RCC 7860 (cell line): Measurements from ENCODE around the gene PFDN4.

ENCODE experiments used
- DNase-seq: peaks from one replicate; pipeline ENCODE4 v3.0.0-alpha.2; 2015; ENCODE audit warnings: low spot score
- FAIRE-seq: peaks from 2 replicates; lab custom pipeline; 2012; peaks lifted over from hg19 to GRCh38; lab: Jason Lieb, UNC

Gene PFDN4

GRCh38 chr20:54173653-54174456, 34.0 kb upstream of the PFDN4 start, which contains the start of gene CYP24A1:
CYP24A1 (minus strand) TSS chr20:54173986; CDS start chr20:54173579, 407 bp downstream.
- FAIRE-seq = no peak

GRCh38 chr20:54174457-54175175, 33.3 kb upstream of the PFDN4 start:
- no peak for DNase-seq
- no peak for FAIRE-seq

More at GRCh38 chr20:54173653-54174456, 34.0 kb upstream of the PFDN4 start, which contains the start of gene CYP24A1:
- no peak for DNase-seq

DNA sequence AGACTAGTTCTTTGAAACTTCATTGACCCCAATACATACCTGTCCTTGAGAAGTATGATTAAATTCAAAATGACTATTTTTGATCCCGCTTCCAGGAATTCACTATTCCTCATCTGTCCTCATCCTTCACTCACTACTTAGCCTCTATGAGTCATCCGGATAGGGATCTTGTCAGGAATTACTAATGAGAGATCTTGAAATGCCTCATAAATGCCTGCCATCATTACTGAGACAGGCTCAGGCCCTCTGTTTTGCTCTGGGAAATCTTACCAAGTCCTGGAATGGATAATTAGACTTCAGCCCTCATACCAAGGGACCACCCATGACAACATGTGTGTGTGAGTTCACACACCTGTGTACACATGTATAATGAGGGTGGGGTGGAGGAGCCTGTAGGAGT, 31.3 kb upstream of the PFDN4 start:
- FAIRE-seq = peak; percentile 83
- peak; percentile 57 for DNase-seq

- no peak for FAIRE-seq
- DNase-seq = no peak
These were observed 30.5 kb upstream of the PFDN4 start for GRCh38 chr20:54177378-54177777.

DNA sequence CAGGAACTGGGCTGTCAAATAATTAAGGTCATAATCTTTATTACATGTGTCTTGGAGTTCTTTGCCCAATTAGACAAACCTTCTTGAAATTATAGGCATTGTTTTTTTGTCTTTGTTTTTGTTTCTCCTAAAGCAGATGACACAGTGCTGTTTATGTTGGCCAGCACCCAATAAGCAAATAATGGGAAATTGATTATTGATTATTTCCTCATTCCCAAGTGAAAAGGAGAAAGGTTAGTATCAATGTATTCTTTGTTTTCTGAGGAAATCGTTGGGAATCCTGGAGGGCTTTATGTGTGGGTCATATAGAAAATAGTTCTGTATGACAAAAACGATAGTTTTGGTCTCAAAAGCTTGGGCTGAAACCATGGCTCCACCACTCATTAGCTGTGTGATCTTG, 29.6 kb upstream of the PFDN4 start:
- FAIRE-seq = no peak
- no peak for DNase-seq

DNA sequence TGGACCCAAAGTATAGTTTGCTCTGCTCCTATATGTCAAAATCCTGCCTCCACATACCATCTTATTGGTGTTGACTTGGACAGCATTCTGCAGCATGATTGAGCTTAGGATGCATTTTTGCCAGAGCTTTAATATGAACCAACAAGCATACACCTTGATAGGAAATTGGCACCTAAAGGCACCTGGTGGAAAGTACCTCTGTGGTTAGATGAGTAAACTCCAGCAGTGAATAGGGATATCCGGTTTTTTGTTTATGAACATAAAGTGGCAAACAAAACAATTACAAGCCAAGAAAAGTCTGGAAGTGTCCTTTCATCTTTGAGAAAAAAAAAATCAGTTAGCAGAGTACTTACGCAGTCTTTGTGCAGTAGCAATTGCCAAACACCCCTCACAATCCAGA, 27.9 kb upstream of the PFDN4 start:
- FAIRE-seq (no peak), DNase-seq (no peak)

DNA sequence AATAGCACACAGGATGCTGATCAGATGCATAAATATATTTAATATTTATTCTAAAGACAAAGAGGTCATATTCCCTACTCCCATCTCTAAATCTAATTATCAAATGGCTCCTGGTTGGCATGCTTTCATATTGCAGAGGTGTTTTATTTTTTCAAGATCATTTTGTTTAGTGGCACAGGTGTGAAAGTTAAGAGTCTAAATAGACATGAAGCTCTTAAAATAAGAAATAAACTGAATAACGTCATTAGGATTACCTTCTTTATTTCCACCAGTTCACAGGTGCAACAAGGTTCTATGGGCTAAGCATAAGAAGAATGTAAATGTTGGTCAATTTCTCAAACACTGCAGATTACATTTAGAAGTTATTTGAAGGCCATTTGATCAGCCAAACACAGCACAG, 27.0 kb upstream of the PFDN4 start:
- FAIRE-seq = no peak
- DNase-seq = no peak

DNA sequence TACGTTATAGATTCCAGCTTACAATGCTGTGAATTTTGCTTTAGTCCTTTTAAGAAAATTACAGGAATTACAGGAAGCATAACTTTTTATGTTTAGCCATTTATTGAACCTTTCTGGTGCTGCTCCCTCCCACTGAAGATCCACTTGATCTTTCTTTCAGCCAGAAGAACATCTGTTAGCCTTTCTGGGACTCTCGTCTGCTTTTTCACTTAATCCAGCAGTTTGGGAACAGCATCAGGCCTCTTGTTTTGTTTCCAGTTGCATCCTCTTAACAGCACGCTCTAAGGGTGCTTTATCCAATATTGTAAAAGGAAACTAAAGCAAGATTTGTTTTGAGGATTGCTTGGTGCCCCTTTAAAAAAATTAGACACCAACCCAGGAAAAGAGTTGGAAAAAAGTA, 23.8 kb upstream of the PFDN4 start:
- DNase-seq = no peak
- no peak for FAIRE-seq

DNA sequence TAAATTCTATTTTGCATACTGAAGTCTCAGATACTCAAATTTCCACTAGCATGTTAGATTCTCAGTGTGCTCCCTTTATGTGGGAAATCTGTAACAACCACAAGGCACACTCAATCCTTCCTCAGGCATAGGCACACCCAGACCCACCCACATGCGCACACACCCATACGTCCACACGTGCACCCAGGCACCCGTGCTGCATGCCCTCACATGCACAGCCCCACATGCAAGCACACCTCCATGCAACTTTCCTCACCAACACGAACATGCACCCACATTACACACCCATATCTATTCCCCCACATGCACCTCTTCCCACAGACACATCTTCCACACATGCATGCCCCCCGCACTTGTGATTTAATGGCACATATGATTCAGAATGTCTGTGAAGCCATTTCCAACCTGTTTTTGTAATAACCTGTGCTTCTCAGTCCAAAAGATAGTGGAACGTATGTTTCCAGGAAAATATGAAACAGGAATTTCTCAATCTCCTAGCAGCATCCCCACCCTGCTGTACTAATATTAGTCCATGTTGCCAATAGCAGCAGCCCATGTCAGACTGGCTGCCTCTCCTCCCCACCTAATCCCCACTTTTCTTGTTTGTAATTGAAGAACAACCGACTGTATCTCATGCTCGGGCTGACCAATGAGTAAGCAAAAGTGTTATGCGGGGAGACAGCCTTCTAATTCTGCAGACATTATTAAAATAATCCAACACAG, 22.8 kb upstream of the PFDN4 start:
- no peak for FAIRE-seq
- DNase-seq = no peak

- FAIRE-seq = no peak
- no peak for DNase-seq
These were observed 19.6 kb upstream of the PFDN4 start for GRCh38 chr20:54188132-54188849.

- FAIRE-seq = no peak
- no peak for DNase-seq
These were observed 18.3 kb upstream of the PFDN4 start for GRCh38 chr20:54189630-54190029.

GRCh38 chr20:54190217-54190616, 17.7 kb upstream of the PFDN4 start:
- FAIRE-seq (no peak), DNase-seq (no peak)

GRCh38 chr20:54193817-54194216, 14.1 kb upstream of the PFDN4 start:
- DNase-seq (no peak), FAIRE-seq (no peak)

GRCh38 chr20:54194724-54195438, 13.0 kb upstream of the PFDN4 start:
- DNase-seq (peak; percentile 98), FAIRE-seq (peak; percentile 96)

DNA sequence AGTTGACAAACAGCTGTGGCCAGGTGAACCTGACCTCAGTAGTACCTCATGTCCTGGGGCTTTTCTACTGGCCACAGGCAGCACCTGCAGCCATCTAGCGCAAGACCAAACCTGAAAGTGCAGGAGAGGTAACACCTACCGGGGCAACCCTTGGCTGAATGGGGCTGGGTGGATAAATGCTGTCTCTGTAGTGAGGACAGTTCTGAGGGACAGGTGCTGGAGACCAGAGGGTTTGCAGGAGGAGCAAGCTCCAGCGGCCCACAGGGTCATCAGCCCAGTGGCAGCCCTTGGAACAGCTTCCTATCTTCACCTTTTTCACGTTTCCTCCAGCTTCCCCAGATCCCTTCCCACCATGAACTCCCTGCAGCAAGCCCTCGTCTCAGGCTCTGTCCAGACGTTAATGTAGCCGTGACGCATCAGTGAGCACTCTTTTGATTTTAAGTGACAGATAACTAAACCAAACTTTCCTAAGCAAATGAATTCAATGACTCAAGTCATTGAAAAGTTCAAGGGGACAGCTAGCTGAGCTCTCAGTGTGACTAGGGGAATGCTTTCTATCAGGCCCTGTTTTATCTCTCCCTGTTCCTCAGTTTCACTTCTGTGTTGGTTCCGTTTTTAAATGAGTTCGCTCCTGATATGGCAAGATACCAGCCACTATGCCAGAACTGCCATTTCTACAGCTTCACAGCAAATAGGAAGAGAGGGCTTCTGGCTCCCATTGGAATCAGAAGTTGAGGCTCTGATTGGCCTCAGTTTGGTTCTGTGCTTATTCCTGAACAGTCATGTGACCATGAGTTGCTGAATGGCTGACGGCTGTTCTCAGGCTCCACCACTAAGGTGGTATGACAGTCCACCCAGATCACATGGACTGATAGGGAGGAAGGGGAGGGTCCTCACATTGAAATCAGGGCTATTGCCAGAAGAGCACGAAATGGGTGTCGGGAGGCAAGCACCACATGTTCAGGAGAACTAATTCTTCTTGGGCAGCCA, 12.1 kb upstream of the PFDN4 start:
- DNase-seq = peak; percentile 69
- peak; percentile 85 for FAIRE-seq

DNA sequence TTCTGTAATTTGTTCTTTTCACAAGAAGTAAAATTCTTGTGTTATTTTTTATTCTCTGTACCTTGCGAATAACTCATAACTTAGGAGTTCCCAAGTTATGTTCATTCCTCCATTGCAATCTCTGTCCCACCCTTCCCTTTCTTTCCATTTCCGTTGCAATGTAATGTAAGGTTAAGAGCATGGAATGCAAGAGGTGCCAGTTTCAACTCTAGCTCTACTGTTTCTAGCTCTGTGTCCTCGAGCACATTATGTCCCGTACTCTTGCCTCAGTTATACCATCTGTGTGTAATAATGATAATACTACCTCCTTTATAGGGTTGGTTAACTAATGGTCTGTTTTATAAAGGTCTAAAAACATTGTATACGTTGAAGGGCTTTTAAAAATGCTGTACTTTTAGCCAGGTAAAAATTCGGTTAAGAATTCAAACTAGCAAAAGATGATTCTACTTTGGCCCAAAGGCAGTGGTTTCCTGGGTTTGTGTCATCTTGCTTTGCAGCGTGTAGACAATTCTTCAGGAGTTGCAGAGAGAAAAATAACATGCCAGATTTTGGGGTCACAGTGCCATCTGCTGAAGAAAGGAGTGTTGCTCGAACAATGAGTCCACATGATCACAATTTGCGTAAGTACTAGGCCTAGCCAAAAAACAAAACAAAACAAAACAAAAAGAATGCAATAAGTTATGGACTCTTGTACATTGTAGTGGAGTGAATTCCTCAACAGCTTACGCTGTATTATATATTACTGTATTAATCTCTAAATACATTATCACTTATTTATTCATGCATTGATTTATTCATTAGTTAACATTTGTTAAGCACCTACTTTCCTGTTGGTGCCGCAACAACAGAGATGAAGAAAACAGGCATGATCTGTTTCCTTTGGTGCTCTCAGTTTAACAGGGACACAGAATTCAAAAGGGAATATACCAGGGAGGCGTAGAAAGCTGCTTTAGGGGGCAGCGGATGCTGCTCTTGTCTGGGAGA, 10.0 kb upstream of the PFDN4 start:
- peak; percentile 53 for FAIRE-seq
- peak; percentile 66 for DNase-seq

DNA sequence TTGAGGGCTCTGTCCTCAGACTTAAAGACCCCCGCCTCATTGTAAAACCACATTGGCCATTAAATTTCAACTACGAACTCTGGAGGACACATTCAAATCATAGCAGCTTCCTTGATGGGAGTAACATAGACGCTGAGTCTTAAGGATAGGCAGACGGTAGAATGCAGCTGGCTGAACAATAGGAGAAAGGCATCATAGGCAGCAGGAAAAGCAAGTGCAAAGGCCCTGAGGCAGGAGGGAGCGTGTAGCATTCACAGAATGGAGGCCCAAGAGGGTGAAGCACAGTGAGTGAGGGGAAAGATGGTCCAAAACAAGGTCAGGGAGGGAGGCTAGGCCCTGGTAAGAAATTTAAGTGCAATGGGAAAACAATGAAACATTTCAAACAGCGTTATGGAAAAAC, 8.6 kb upstream of the PFDN4 start:
- DNase-seq = no peak
- FAIRE-seq = no peak

- peak; percentile 66 for FAIRE-seq
- DNase-seq = peak; percentile 49
These were observed 8.1 kb upstream of the PFDN4 start for GRCh38 chr20:54199721-54200176.
